ENCODE results near the gene ANKFN1.

The ANKFN1 gene

DNA sequence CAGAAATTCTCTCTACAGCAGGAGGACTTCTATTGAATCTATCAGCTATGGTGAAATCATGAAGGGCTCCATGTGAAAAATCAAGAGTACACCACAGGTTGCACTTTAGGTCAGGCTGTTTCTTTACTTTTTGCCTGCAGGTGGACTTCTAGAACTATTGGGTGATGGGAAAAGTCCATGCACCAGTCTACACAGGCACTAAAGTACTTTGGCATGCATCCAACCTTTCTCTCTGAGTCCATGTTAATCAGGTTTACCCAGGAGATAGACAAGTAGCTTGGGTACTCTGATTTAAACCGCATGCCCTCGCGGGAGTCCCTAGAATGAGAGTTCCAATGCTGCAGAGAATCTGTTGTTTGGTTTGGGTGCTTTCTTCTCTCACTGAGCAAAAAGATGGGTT lies 9.1 kb upstream of the ANKFN1 start:
- DNase-seq, result no peak

GRCh38 chr17:56146534-56146933 lies 6.7 kb upstream of the ANKFN1 start:
- no peak for DNase-seq

DNA sequence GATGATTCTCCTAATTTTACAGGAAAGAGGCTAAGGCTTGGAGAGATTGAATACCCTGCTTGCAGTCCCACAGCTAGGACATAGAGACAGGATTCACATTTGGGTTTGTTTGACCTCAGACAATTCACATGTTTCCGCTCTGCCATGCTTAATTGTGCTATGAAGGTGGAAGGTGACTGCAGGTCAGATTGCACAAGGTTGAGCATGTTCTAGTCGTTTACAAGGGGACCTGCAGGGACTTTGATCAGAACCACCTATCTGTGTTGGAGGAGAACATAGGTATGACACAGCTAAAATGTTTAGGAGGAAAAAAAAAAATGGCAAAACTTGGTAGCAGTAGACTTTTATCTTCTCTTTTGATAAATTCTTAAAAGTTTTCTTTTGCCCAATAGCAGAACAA lies 4.9 kb upstream of the ANKFN1 start:
- no peak for DNase-seq

- no peak for DNase-seq
Observed at GRCh38 chr17:56149266-56150036, 3.8 kb upstream of the ANKFN1 start.

DNA sequence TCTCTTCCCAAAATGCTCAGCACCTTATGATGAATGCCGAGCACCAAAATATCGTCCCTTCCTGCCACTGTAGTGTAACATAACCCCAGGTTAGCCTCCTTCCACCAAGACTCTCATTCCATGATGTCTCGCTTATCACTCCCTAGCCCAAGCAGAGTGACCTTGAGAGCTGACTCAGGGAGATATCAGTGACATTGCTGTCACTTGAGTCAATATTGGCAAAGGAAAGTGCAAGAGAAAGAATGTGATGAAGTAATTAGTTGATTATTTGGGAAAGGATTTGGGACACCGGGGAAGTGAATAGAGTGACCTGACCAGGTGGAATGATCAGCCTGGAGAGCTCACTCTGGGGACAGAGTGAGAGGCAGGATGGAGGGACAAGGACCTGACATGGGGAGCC lies 2.6 kb upstream of the ANKFN1 start:
- no peak for DNase-seq

DNA sequence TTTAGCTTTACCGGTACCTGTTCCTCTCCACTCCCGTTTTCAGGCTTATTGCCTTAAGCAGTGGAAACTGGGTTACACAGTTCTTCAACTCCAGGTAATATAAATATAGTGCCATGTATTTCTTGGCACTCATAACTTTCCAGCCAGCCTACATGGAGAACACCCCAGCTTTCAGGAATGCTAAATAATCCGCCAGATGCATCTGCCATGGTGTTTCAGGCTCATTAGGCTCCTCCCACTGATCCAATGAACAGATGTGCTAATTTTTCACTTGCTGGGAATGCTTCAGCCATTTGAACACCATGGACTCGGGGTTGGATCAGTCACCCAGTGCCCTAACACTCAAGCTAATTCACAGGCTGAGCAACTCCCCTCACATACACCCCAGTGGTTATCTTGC lies 4.6 kb downstream of the ANKFN1 start:
- DNase-seq, result no peak

DNA sequence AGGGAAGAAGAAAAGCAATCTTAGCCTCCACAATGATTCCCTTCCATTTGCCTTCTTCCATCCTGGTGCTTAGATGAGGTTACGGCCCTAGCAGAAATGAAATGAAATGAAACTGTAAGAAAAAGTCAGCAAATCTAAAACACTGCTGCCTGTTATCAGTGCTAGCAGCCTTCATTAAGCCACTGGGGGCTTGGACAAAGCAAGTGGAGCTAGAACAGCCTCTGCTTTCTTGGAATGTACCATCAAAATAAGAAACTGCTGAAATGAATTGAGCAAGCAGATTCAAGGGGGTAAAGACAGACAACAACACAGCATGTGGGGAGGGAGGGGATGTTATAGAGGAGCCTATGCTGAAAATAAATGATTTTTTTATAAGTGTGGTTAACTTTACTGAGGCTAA lies 5.1 kb downstream of the ANKFN1 start:
- no peak for DNase-seq

GRCh38 chr17:56158915-56159825 lies 5.9 kb downstream of the ANKFN1 start:
- no peak for DNase-seq

GRCh38 chr17:56159826-56160380 lies 6.6 kb downstream of the ANKFN1 start:
- DNase-seq, result no peak

DNA sequence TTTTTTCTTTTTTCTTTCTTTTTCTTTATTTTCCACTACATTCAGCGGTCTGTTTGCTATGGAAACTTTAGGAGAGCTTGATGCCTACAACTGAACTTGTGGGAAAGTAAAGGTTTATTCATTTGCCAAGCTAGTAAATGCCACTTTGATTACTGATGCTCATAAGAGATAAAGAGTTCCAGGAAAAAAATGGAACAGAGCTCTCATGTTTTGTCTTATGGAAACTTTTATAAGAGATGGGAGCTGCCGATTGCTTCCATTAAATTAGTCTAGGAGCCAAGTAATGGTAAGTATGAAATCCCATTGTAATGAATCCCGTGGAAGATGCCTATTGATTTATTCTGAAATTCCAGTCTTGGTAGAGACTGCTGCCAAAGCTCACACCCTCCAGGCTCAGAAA lies 7.1 kb downstream of the ANKFN1 start:
- no peak for DNase-seq

DNA sequence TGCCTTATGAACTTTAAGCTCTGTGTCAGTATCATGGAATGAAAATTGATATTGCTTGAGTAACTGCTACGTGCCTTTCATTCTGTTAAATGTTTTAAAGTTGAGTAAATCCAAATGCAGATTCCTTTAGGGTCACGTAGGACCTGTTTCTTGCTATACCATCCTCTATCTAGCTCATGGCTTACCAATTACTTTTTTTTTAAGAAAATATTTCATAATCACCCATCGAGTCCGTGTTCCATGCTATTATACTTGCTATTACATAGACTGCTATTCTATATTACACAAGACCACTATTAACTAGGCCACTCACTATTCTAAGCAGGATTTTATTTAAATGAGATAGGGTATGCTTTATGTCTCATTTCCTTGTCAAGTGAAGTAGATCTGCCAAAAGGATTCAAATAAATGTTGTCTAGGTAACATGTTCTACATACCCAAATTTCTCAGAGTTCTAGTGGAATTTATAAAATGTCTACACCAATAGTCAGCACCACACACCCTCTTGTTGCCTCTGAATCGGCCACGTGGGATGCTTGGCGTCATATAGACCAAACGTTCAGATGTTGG lies 11.9 kb downstream of the ANKFN1 start:
- no peak for DNase-seq

GRCh38 chr17:56167491-56167890 lies 14.2 kb downstream of the ANKFN1 start:
- DNase-seq, result no peak

GRCh38 chr17:56169621-56170020 lies 16.3 kb downstream of the ANKFN1 start:
- DNase-seq, result no peak

DNA sequence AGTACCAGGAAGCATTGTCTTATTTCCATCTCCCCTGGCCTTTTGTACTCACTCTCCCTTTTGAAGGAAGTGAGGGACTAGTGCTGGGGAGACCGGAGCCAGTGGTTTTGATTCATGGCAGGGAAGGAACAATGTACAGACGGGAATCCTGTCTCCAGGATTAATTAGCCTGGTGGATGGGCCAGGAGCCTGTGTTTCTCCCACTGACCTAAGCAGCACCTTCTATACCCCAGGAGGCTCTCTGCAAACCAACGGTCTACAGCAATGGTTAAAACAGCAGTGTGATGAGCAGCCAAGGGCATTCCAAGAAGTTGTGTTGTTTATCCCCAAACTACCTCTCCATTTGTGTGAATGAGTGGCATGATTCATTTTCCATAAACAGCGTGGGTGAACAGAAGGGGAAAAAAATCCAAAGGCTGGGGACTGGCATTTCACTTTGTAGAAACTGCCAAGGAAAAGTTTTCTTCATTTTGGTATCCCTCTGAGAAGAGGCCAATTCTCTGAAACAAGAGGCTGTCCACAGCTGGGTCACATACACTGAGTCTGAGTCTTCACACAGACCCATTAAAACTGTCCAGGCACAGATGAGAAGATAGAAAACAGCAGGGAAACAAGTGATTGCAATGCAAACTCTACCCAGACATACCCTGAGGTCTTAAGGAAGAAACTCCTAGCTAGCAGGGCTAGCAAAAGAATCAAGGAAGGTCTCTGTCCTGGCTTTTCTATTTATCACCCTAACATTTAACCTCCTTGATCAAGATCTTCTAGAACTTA lies 18.1 kb downstream of the ANKFN1 start:
- no peak for DNase-seq

GRCh38 chr17:56172517-56172982 lies 19.3 kb downstream of the ANKFN1 start:
- DNase-seq, result no peak

DNA sequence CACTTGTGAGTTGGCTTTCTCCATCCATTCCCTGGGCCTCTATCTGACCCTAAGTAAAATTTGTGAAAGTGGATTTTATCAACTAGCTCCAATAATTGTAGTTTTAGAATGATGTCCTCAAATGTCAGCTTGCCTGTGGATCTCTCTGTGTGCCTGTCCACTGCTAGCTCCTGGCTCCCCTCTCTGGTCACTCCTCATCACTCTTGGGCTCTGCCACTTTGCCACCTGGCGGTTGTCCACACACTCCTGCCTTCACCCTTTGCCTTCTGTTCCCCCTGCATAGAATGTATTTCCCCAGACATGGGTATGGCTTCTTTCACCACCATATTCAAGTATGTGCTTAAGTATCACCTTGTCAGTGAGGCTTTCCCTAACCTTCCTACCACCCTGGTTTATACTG lies 19.8 kb downstream of the ANKFN1 start:
- no peak for DNase-seq

- no peak for DNase-seq
Observed at GRCh38 chr17:56173958-56174835, 20.9 kb downstream of the ANKFN1 start.

DNA sequence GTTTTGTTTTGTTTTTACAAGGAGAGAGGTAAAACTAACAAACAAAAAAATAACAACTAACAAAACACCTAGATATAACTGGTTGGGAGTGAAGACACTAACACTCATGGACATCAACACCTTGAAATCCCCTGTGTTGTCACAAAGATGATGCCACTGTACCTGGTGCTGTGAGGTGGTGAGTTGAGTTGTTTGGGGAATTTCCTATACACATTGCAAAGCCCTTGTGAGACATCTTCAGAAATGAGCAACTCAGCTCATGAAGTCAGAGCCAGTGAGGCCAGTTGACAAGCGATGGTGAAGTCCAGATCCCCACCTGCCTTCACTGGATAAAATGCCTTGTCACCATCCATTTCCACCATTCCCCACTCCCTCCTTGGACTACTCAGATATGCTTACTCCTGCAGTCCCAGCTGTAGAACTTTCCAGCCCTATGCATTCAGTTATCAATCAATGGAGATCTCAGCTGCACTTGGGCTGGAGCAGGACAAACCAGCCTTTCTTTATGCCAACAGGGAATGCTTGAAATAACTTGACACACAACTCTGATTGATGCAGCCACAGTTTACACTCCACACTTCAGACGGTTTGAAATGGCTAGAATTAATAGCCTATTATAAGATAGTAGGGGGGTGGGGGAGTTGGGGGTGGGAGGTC lies 22.2 kb downstream of the ANKFN1 start:
- DNase-seq, result no peak

- peak; percentile 31 for DNase-seq
Observed at GRCh38 chr17:56176091-56176490, 22.8 kb downstream of the ANKFN1 start.

- no peak for DNase-seq
Observed at GRCh38 chr17:56177361-56177760, 24.1 kb downstream of the ANKFN1 start.

GRCh38 chr17:56178203-56178602 lies 24.9 kb downstream of the ANKFN1 start:
- DNase-seq, result no peak

Measured in kidney glomerular epithelial cell (primary cell).